Activated CD8-positive, alpha-beta T cell treated with anti-CD3 and anti-CD28 coated beads, Interleukin-2, amount 10 ng/mL, durations not matched to agents 7 days and 5 days (primary cell): ENCODE data around the gene WNT6. TPM values are rescaled to one million over a fixed set of nuclear protein-coding genes. Genes with fewer than 3 reads are reported as not detected.

Experiments used
- ATAC-seq: fragments of 150-1000 bp; cut with Tn5 transposase; one replicate; pipeline ENCODE4 v1.10.0; 2021; ENCODE audit warnings: moderate library complexity
- CTCF ChIA-PET: fragments of 350-600 bp; sonication (Branson Sonifier 250); formaldehyde crosslinking; loops from one replicate; lab custom pipeline; 2021; ENCODE audit warnings: antibody characterized with exemption; lab: Charles Lee
- POLR2A ChIA-PET: fragments of 350-600 bp; sonication (Branson Sonifier 250); formaldehyde crosslinking; loops from one replicate; lab custom pipeline; 2021; ENCODE audit warnings: antibody characterized with exemption; lab: Charles Lee
- DNase-seq: peaks from one replicate; pipeline ENCODE4 v3.0.0-alpha.2; 2020
- H3K27ac Mint-ChIP-seq: one replicate; pipeline ENCODE4 v1.8.0; 2021; ENCODE audit warnings: mild to moderate bottlenecking, mixed read lengths
- H3K27me3 Mint-ChIP-seq: one replicate; pipeline ENCODE4 v1.8.0; 2021; ENCODE audit warnings: low read depth, mixed read lengths
- H3K36me3 Mint-ChIP-seq: one replicate; pipeline ENCODE4 v1.8.0; 2021; ENCODE audit warnings: low read depth, mixed read lengths
- H3K4me1 Mint-ChIP-seq: one replicate; pipeline ENCODE4 v1.8.0; 2021; ENCODE audit warnings: low read depth, mixed read lengths
- H3K4me3 Mint-ChIP-seq: one replicate; pipeline ENCODE4 v1.8.0; 2021; ENCODE audit warnings: mild to moderate bottlenecking, mixed read lengths
- H3K9me3 Mint-ChIP-seq: one replicate; pipeline ENCODE4 v1.8.0; 2022; ENCODE audit warnings: mixed read lengths; ENCODE audit not compliant: insufficient read depth
- total RNA-seq, 2 experiments: library from RNA; stranded (reverse); gene quantifications; one replicate each; pipeline ENCODE4 v1.2.3, GENCODE V29; 2021

The WNT6 gene
- total RNA-seq, 2 experiments from 2014 or later: not detected

DNA sequence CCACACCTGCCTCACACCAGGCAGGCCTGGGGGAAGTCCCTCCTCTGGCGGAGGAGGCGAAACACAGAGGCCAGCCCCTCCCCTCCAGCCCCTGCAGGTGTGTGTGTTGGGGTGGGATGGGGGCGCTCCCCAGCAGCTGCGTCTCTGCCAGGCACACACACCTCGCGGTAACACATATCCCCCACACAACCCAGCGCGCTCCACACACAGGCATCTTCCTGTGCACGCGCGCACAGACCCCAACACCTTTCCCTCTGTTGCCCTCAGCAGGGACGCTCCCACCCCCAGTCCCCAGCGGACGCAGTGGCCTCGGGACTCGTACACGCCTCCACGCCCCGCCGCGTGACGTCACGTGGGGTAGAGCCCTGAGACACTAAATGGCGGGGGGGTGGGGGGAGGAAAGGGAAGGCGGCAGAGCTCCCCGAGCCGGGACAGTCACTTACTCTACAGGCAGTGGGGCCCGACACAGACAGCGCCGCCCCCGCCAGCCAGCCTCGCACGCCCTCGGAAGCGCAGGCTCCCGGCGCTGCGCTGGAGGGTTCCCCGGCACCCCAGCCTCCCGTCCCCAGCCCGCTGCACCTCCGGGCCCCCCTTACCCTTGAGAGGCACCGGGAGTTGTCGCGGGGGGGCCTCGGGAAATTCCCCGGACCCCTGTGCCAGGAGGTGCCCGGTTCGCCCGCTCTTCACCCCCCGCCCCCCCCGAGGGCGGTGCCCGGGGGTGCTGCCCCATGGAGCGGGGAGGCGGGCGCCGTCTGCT is 20.7 kb downstream of the WNT6 start, which contains the start of gene WNT10A:
Gene WNT10A (plus strand): TSS at position 751 of the 757 bp plus-strand sequence. CDS start 144 bp downstream, outside the sequence.
- H3K27ac Mint-ChIP-seq: no peak within 1 kb of the TSS
- peak within 1 kb of the TSS; percentile 58 for H3K4me3 Mint-ChIP-seq
- no peaks in the 10 kb centered on the region for H3K36me3 Mint-ChIP-seq
- H3K4me1 Mint-ChIP-seq: peaks cover 24% of the 10 kb centered on the region
- ATAC-seq: peak; percentile 66
- POLR2A ChIA-PET: interaction anchor here (1.3 to 4.2 kb wide), 2 partner anchors 12 to 17 kb away, joined by 3 to 31 read pairs; no protein-coding TSS in a partner anchor
- CTCF ChIA-PET: interaction anchor here (6.5 to 22.4 kb wide), 2 partner anchors 6 to 15 kb away, joined by 117 to 930 read pairs; no protein-coding TSS in a partner anchor
- peaks cover 58% of the 10 kb centered on the region for H3K27me3 Mint-ChIP-seq
- peak; percentile 55 for DNase-seq
- H3K9me3 Mint-ChIP-seq: no peaks in the 10 kb centered on the region

DNA sequence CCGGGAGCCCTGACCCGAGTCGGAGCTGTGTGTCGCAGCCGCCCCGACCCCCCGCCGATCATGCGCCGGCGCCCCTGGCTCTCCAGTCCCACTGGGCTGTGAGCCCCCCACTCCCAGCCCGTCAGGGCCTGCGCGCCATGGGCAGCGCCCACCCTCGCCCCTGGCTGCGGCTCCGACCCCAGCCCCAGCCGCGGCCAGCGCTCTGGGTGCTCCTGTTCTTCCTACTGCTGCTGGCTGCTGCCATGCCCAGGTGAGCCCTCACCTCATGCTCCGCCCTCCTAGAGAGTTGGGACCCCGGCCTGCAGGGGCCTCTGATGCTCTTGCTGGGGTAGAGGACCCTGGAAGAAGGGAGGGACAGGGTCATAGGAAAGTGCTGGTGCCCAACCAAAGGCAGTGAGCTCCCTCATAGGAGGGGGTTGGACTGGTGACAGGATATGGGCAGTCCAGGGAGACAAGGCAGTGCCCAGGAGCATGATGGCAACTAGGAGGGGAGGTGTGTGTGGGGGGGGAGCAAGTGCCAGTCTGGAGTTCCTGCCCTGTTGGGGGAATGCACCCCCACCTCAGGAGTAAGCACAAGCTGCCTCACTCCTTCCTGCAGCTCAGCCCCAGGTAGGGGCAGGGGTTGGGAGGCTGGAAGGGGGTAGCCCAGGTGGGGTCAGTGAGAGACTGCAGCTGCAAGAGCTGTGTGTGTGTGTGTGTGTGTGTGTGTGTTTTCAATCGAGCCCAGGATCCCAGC is 21.4 kb downstream of the WNT6 start:
- Mint-ChIP-seq H3K36me3 (no peaks in the 10 kb centered on the region), H3K27me3 (peaks cover 54% of the 10 kb centered on the region), H3K9me3 (no peaks in the 10 kb centered on the region), H3K4me3 (peak overlapping the region; percentile 34), H3K27ac (no peak overlapping the region), H3K4me1 (peaks cover 24% of the 10 kb centered on the region)
- CTCF ChIA-PET: interaction anchor here (22.4 kb wide), 1 partner anchor 14 kb away, joined by 930 read pairs; no protein-coding TSS in a partner anchor
- DNase-seq: no peak
- ATAC-seq: peak; percentile 3
- POLR2A ChIA-PET: interaction anchor here (0.6 to 4.2 kb wide), 3 partner anchors 11 to 16 kb away, joined by 3 to 31 read pairs (median 9); no protein-coding TSS in a partner anchor

DNA sequence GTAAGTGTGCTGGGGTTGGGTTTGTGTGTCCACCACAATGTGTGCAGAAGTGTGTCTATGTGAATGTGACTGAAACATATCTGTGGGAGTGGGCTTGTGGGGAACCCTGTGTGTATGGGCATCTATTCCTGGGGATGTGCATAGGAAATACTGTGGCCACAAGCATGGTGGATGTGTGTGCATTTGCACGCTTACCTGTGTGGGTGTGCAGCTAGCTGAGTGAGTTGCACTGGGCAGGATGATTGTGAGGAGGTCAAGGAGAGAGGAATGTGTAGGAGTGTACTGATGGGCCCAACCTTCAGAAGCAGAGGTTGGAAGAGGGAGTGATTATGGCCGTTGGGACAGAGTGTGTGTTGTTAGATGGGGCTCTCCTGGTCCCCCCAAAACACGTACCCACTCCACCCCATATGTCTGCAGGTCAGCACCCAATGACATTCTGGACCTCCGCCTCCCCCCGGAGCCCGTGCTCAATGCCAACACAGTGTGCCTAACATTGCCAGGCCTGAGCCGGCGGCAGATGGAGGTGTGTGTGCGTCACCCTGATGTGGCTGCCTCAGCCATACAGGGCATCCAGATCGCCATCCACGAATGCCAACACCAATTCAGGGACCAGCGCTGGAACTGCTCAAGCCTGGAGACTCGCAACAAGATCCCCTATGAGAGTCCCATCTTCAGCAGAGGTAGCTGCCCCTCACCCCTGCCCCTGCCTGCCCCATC is 22.3 kb downstream of the WNT6 start:
- Mint-ChIP-seq H3K4me3 (no peak overlapping the region), H3K36me3 (no peaks in the 10 kb centered on the region), H3K27ac (no peak overlapping the region), H3K27me3 (peaks cover 55% of the 10 kb centered on the region), H3K4me1 (peaks cover 21% of the 10 kb centered on the region), H3K9me3 (no peaks in the 10 kb centered on the region)
- DNase-seq: no peak
- ChIA-PET POLR2A (interaction anchor here (0.6 to 4.2 kb wide), 4 partner anchors 11 to 27 kb away, joined by 3 to 31 read pairs (median 12); no protein-coding TSS in a partner anchor), CTCF (interaction anchor here (0.6 to 22.4 kb wide), 3 partner anchors 13 to 277 kb away, joined by 3 to 930 read pairs (median 3); no protein-coding TSS in a partner anchor)
- ATAC-seq: no peak

DNA sequence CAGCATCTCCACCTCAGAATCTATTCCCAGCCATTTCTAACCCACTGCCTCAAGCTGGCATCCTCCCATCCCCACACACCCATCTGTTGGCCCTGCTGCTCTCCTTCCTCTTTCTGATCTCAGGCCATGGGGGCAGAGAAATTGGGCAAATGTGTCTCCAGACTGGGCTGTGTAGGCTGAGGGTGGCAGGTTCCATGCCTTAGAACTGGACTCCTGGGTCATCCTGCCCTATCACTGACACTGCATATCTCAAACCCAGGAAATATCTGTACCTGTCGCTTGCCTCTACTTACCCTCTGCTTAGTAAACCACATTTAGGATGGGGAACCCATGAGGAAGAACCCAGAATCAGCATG is 22.8 kb downstream of the WNT6 start:
- CTCF ChIA-PET: interaction anchor here (0.9 to 22.4 kb wide), 3 partner anchors 13 to 35 kb away, joined by 3 to 930 read pairs (median 3); no protein-coding TSS in a partner anchor
- DNase-seq (no peak), ATAC-seq (no peak)
- Mint-ChIP-seq H3K9me3 (no peaks in the 10 kb centered on the region), H3K27ac (no peak overlapping the region), H3K4me1 (peaks cover 18% of the 10 kb centered on the region), H3K36me3 (no peaks in the 10 kb centered on the region), H3K27me3 (peaks cover 59% of the 10 kb centered on the region), H3K4me3 (no peak overlapping the region)
- POLR2A ChIA-PET: interaction anchor here (1.0 to 2.9 kb wide), 2 partner anchors 11 to 26 kb away, joined by 3 to 14 read pairs; no protein-coding TSS in a partner anchor

DNA sequence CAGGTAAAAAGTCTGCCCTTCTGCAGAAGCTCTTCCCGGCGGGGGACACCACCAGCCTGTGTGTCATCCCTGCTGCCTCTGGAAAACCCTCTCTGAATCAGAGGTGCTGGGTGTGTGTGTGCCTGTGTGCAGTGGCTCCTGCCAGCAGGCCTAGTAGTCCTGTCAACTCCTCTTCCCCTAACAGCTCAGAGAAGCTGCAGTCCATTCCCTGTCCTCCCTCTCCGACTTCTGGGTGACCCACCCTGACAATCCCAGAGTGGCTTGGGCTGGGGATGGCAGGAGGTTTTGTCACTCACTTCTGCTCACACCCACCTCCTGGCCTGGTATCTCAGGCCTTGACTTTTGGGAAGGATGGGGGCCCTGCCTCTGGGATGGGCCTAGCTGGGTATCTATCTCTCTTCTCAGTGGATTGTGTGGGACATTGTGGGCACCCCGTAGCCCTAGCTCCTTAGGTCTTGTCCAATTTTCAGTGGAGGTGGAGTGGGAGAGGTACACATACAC is 23.3 kb downstream of the WNT6 start:
- ATAC-seq (no peak), DNase-seq (no peak)
- Mint-ChIP-seq H3K9me3 (no peaks in the 10 kb centered on the region), H3K27ac (no peak overlapping the region), H3K4me1 (peaks cover 18% of the 10 kb centered on the region), H3K4me3 (no peak overlapping the region), H3K27me3 (peaks cover 60% of the 10 kb centered on the region), H3K36me3 (no peaks in the 10 kb centered on the region)
- CTCF ChIA-PET: interaction anchor here (0.9 to 22.4 kb wide), 3 partner anchors 12 to 35 kb away, joined by 3 to 930 read pairs (median 3); no protein-coding TSS in a partner anchor
- POLR2A ChIA-PET: interaction anchor here (1.0 to 2.9 kb wide), 3 partner anchors 11 to 26 kb away, joined by 3 to 14 read pairs (median 10); no protein-coding TSS in a partner anchor

DNA sequence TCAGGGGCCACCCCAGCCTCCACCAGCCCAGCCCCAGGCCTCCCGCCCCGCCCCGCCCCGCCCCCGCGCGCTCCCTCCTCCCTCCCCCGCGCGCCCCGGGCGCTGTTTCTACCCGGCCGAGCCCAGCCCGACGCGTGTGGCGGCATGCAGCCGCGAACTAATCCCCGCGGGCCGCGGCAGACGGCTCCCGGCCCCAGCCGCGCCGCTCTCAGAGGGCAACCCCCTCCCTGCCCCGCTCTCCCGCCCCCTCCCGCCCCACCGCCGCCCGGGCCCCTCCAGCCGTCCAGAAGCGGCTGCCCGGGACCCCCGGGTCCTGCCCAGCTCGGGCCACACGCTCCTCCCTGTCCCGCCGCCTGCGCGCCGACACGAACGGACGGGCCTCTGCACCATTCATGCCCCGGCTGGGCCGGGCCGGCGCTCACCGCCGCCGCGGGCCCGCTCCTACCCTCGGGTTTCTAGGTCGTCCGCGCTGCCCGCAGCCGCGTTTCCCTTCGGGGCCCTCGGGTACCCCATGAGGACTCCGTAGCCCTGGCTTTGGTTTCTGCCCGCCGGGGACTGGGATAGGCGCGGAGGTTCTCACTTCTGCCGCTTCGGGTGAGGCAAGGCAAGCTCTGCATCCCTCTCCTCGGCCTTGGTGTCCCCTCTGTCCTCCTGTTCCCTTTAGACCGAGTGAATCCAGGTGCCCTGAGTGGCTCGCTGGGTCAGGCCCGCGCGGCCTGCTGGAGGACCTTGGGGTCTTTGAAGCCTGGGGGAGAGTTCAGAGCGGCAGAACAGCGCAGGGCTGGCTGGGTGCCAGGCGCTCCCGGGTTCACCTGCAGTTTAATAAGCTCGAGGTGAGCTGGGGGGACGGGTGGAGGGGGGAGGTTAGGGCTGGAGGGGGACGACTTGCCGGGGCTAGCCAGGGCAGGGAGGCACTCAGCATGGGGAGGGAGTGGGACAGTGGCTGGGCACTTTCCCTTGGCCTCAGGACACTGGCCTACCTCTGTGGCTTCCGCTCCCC is 24.2 kb downstream of the WNT6 start:
- DNase-seq: no peak
- Mint-ChIP-seq H3K4me3 (no peak overlapping the region), H3K27ac (no peak overlapping the region), H3K36me3 (no peaks in the 10 kb centered on the region), H3K4me1 (peaks cover 18% of the 10 kb centered on the region), H3K9me3 (no peaks in the 10 kb centered on the region), H3K27me3 (peaks cover 62% of the 10 kb centered on the region)
- ChIA-PET POLR2A (interaction anchor here (0.8 to 2.9 kb wide), 3 partner anchors 10 to 14 kb away, joined by 3 to 14 read pairs (median 10); no protein-coding TSS in a partner anchor), CTCF (interaction anchor here (0.9 to 22.4 kb wide), 3 partner anchors 7 to 36 kb away, joined by 3 to 930 read pairs (median 117); no protein-coding TSS in a partner anchor)
- no peak for ATAC-seq

DNA sequence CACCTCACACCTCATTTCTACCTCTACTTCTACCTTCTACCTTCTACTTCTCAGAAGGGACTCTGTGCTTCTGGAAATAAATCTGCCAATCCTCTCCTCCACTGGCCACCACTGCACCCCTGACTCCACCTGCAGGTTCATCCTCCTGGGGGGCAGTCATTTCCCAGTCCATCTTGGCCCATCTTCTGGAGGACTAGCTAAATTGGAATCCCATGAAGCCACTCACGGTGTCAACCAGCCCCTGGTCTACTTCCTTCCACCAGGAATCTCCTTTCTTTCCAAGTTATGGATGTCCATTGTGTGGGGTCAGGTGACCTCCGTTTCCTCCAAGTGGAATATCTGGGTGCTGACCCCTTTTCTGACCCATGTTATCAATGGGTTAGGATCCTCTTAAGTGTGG is 24.9 kb downstream of the WNT6 start:
- ChIA-PET CTCF (interaction anchor here (5.9 to 22.4 kb wide), 2 partner anchors 7 to 10 kb away, joined by 117 to 930 read pairs; no protein-coding TSS in a partner anchor), POLR2A (interaction anchor here (0.8 to 2.9 kb wide), 3 partner anchors 9 to 13 kb away, joined by 3 to 14 read pairs (median 10); no protein-coding TSS in a partner anchor)
- Mint-ChIP-seq H3K36me3 (no peaks in the 10 kb centered on the region), H3K4me1 (peaks cover 13% of the 10 kb centered on the region), H3K9me3 (no peaks in the 10 kb centered on the region), H3K27me3 (peaks cover 63% of the 10 kb centered on the region), H3K27ac (no peak overlapping the region), H3K4me3 (no peak overlapping the region)
- DNase-seq (no peak), ATAC-seq (no peak)

DNA sequence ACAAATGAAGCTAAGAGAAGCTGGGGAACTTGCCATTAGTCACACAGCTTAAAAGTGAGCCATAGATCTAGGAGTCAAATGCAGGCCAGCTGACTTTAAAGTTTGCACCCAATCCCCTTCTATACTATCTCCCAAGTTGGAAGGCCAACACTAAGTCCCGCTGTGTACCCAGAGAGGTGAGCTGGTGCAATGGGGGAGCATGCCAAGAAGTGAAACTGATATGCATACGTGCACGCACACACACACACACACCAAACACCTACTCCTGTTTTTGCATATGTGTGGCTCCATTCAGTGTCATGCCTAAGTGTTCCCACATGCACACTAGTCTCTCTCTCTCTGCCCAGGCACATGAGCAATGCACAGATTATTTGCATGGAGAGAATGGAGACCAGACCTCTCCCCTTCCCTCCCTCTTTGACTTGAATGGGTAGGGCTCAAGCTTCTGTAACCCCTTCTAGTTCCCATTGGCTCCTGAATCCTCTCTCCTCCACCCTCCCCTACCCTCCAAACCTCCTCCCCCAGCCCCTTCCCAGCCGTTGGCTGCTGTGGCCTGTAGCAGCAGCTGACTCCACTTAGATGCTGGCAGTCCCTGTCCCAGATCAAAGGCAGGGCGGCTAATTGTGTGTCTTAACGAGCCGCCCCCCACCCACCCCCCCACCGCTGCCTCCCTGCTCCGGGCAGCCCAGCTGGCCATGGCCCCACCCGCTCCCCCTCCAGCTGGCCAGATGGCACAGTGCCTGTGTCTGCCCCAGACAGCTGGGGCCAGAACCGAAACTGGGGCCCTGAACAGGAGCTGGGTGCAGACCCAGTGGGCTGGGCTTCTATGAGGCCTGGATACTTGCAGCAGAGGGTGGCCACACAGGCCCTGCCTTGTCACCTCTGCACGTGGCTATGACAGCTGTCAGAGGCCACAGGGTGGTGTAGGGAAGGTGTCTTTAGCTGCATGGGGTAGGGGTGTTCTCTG is 26.7 kb downstream of the WNT6 start:
- no peaks in the 10 kb centered on the region for H3K36me3 Mint-ChIP-seq
- peaks cover 3% of the 10 kb centered on the region for H3K4me1 Mint-ChIP-seq
- H3K27me3 Mint-ChIP-seq: peaks cover 62% of the 10 kb centered on the region

DNA sequence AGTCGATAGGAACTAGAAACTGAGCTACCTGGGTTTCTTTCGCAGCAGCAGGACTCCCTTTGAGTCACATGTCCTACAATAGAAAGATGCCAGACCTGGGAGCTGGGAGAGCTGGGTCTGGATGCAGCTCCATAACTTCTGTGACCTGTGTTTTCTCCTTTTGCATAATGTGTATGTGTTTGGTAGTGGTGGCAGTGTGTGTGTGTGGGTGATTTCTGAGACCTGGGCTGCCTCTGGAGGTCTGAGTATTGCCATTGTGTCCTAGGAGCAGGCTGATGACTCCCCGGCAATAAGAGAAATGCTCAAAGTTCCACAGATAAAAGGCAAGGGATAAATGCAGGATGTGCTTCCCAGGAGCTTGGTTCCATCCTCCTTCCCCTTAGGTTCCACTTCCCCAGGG is 27.5 kb downstream of the WNT6 start:
- Mint-ChIP-seq H3K4me1 (peaks cover 9% of the 10 kb centered on the region), H3K36me3 (no peaks in the 10 kb centered on the region), H3K27me3 (peaks cover 62% of the 10 kb centered on the region), H3K27ac (no peak overlapping the region), H3K4me3 (no peak overlapping the region), H3K9me3 (no peaks in the 10 kb centered on the region)
- DNase-seq (no peak), ATAC-seq (no peak)
- ChIA-PET CTCF (interaction anchor here (0.8 to 22.4 kb wide), 8 partner anchors 8 to 596 kb away, joined by 3 to 930 read pairs (median 4); no protein-coding TSS in a partner anchor), POLR2A (interaction anchor here (0.6 kb wide), 1 partner anchor 215 kb away, joined by 3 read pairs; the partner anchor contains the start of genes RNF25 and STK36)

More for the DNA sequence above, 26.7 kb downstream of the WNT6 start:
- ChIA-PET CTCF (interaction anchor here (1.1 to 22.4 kb wide), 5 partner anchors 9 to 44 kb away, joined by 3 to 930 read pairs (median 5); no protein-coding TSS in a partner anchor), POLR2A (interaction anchor here (0.6 kb wide), 1 partner anchor 214 kb away, joined by 3 read pairs; the partner anchor contains the start of genes RNF25 and STK36)
- no peaks in the 10 kb centered on the region for H3K9me3 Mint-ChIP-seq
- DNase-seq (no peak), ATAC-seq (no peak)
- H3K27ac Mint-ChIP-seq: no peak overlapping the region
- H3K4me3 Mint-ChIP-seq: no peak overlapping the region
